Stimulated activated CD8-positive, alpha-beta memory T cell treated with anti-CD3 and anti-CD28 coated beads, Interleukin-4, amount 100 ng/mL, for 48 hours (primary cell): ENCODE data around the gene TBL3.

ENCODE experiments used
- DNase-seq: peaks from one replicate; pipeline ENCODE4 v3.0.0-alpha.2; 2020

The TBL3 gene

DNA sequence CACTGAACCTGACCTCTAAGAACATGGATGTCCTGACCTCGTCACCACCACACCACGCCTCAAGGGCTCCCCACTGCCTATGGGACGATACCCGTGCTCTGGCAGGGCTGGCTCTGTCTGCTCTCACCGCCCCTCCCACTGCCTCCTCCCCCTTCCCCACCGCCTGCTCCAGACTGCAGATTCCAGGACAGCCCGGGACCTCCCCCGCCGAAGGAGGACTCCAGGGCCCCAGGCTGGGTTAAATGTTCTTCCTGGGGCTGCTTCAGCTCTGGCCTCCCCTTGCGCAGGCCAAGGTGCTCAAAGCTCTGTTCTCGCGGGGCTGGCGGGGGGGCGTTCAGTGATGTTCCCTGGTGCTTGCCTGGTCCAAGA lies 50.9 kb downstream of the TBL3 start:
- peak; percentile 57 for DNase-seq

DNA sequence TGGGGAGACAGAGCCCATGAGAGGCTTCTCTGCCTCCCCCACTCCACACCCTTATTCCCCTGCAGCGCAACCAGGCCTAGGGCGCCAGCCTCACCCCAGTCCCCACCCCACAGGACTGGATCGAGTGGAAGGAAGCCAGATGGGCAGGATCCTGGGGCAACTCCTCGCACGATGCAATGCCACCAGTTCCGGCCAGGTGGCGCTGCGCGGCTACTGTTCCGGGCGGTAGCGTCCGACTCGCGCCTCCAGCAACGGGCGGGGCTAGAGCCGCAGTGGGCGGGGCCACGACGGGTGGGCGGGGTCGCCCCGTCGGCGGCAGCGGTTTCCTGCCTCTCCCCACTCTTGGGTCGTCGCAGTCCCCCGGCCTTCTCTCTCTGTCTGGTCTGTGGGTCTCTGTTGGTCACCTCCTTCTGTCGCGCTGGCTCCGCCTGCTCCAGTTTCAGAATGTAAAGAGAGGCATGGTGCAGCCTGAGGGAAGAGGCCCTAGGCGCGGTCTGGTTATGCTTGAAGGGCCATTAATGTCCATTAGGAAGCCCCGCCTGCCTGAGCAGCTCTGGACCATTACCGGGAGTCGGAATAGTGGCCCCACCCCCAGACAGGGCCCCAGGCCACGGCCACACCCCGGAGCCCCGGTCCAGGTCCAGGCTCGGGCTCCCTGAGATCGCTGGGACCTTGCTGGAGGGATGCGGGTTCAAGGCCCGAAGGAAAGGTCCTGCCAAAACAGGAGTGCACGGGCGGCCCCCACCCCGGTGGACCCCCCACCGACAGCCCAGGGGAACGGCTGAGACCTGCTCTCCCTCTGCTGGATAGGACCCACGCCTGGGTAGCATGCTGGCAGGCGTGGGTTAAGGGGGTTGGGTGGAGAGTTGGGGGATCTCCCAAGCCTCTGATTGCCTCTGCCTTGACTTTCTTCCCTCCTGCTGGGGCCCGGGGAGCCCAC lies 51.5 kb downstream of the TBL3 start:
- DNase-seq, result peak; percentile 99

- DNase-seq, result no peak
These were observed 52.2 kb downstream of the TBL3 start for GRCh38 chr16:2024032-2024420.

- DNase-seq, result no peak
These were observed 53.4 kb downstream of the TBL3 start for GRCh38 chr16:2025251-2025650.

GRCh38 chr16:2025878-2026460 lies 54.1 kb downstream of the TBL3 start:
- DNase-seq, result no peak

DNA sequence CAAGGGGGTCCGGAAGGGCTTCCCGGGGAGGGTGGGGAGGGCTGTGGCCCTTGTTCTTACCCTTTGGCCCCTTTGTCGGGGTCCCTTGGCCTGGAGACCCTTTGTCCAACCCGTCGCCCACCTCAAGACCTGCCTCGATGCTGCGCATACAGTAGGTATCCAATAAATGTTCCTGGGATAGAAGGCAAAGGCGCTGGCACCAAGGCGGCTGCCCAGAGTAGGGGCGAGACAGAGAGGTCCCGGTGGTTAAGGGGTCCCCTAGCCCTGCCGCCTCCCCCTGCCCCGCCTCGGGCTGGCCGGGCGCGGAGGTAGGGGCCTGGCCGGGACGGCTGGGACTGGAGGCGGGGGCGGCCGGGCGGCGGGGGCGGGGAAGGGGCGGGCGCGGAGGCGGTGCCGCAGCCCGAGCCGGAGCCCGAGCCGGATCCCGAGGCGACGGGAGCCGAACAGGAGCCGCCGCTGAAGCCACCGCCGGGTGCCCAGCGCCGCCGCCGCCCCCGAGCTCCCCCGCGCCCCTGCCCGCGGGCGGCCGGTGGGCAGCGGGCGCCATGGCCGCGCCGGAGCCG lies 54.7 kb downstream of the TBL3 start, which contains the start of gene NHERF2:
NHERF2 (plus strand) TSS at position 442 of the 563 bp plus-strand sequence; CDS start at position 546, 104 bp downstream.
- no peak for DNase-seq

GRCh38 chr16:2027024-2028010 lies 55.5 kb downstream of the TBL3 start:
- no peak for DNase-seq

GRCh38 chr16:2028146-2028545 lies 56.3 kb downstream of the TBL3 start:
- DNase-seq, result no peak

DNA sequence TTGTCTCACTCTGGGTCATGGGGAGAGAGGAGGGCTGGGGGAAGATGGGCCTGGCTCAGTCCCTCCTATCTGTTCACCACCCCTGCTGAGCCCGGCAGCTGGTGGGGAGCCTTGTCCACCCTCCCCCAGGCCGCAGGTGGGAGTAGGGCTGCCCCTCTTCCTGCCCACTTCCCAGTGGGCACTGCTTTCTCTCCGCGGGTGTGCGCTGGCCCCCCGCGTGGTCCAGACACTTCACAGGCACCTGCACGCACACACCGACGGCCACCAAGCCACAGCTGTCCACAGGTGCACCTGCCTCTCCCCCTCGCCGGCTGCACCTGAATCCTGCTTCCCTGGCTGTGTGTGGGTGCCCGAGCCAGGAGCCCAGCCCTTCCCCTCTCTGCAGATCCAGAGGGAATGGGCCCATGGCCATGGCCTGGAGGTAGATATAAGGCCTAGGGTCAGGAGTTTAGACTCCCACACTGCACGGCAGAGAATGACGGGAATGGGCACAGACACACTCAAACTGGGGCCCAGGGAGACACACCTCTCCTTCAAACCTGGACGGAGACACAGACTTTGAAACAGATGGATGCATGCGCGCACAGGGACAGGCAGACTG lies 56.9 kb downstream of the TBL3 start:
- no peak for DNase-seq

- DNase-seq, result no peak
These were observed 57.5 kb downstream of the TBL3 start for GRCh38 chr16:2029350-2029749.

DNA sequence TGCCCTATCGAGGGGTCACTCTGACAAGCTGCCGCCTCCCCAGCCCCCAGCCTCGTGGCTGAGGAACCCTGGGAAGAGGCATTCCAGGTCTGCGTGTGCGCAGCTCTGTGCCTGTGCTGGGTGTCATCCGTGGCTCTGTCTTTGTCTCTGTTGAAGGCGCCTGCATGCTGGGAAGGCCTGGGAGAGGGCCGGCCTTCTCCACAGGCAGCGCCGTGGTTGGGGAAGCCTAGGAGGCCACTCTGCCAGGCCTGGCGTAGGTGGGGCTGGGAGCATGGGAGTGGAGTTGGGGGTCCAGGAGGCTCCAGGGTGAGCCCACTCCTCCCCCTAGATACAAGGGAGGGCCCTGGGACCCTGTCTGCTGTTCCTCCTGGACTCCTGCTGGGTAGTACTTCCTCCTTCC lies 58.2 kb downstream of the TBL3 start:
- DNase-seq, result no peak

DNA sequence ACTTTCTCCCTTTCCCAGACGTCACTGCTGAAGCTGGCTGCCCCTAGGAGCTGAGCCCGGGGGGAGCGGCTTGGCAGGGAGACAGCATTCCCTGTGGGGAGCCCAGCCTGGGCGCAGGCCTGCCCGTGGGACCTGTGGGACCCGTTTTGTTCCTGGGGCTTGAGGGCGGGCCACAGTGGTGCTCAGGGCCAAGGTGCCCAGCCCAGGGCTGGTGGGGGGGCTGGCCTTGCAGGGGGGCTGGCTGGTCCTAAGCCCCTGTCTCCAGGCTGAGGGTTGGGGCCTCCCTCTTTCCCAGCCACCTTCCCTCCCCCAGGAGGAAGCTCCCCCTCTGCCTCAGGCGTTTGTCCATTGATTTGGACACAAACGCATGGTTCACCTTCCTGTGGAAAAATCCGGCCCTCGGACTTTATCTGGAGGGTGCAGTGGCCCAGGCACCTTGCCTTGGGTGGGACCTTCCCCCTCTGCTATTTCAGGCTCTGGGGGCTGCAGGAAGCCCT lies 59.3 kb downstream of the TBL3 start:
- no peak for DNase-seq
